BJ (cell line): Measurements from ENCODE around the gene PLK1. TPM values are rescaled to one million over a fixed set of nuclear protein-coding genes. Genes with fewer than 3 reads are reported as not detected.
"Not testable (repeated sequence)": the region's sequence is repeated elsewhere in the genome, so short reads cannot be mapped to it uniquely, and the experiment has no call there.

Experiments used
- CTCF ChIA-PET: fragments of 350-600 bp; formaldehyde crosslinking; extraction: SDS; loops from one replicate; lab custom pipeline; 2021; ENCODE audit warnings: antibody characterized with exemption, inconsistent platforms; lab: Yijun Ruan, JAX
- POLR2A ChIA-PET: fragments of 300-600 bp; sonication (Branson Sonifier 250); formaldehyde crosslinking; extraction: SDS; loops from one replicate; lab custom pipeline; 2021; ENCODE audit warnings: antibody characterized with exemption; lab: Charles Lee
- DNase-seq: peaks from one replicate; pipeline ENCODE4 v3.0.0-alpha.2; 2011; ENCODE audit warnings: low read depth
- H3K27me3 ChIP-seq: 2 replicates; pipeline ENCODE4 v1.6.0; 2011; ENCODE audit warnings: low read length; ENCODE audit not compliant: control insufficient read depth, insufficient read depth
- H3K36me3 ChIP-seq: 2 replicates; pipeline ENCODE4 v1.5.1; 2011; ENCODE audit warnings: low read length; ENCODE audit not compliant: control insufficient read depth, insufficient read depth
- H3K4me3 ChIP-seq: 2 replicates; pipeline ENCODE4 v1.5.1; 2011; ENCODE audit warnings: low read depth, mild to moderate bottlenecking, control low read depth, low read length
- polyA plus RNA-seq: library from polyadenylated mRNA; depleted of rRNA; stranded (reverse); fragments of >200 nt; gene quantifications from 2 replicates; pipeline ENCODE4 v1.2.3, GENCODE V29; 2011
- TF ChIP-seq, protein P1 (sequence below): IDR thresholded peaks from 2 replicates; pipeline ENCODE4 v1.5.1; 2011; ENCODE audit warnings: low read depth, mild to moderate bottlenecking, control low read depth, inconsistent platforms, low read length, moderate library complexity; ENCODE audit not compliant: insufficient read depth

The PLK1 gene
- polyA plus RNA-seq, 1 experiment, result 54.0 TPM

DNA sequence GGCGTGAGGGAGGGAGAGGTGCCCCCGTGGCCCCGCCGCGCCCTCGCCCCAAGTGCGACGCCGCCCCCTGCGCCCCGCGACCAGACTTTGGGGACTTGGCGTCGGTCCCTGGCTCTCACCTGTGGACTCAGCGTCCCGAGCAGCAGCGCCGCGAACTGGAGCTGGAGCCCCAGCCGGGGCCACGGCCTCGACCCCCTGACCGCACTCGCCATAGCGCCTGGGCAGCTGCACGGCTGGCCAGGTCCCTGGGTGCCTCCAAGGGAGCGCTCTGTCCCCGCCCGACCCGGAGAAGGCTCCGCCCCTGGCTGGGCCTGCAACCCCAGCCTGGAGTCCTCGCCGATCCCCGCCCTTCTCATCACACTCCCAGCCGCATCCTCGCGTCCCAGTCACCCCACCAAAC, 34.3 kb downstream of the PLK1 start, which contains the start of gene ERN2:
ERN2 (minus strand) TSS at position 247 of the 400 bp plus-strand sequence; CDS start at position 212, 35 bp downstream.
- CTCF ChIA-PET, result interaction anchor here (1.4 kb wide), 1 partner anchor 15 kb away, joined by 6 read pairs; no protein-coding TSS in a partner anchor
- H3K27me3 ChIP-seq, result peaks cover 13% of the 10 kb centered on the region
- no peaks in the 10 kb centered on the region for H3K36me3 ChIP-seq
- no peak for DNase-seq
- no peak within 1 kb of the TSS for H3K4me3 ChIP-seq
- TF ChIP-seq, protein P1, sequence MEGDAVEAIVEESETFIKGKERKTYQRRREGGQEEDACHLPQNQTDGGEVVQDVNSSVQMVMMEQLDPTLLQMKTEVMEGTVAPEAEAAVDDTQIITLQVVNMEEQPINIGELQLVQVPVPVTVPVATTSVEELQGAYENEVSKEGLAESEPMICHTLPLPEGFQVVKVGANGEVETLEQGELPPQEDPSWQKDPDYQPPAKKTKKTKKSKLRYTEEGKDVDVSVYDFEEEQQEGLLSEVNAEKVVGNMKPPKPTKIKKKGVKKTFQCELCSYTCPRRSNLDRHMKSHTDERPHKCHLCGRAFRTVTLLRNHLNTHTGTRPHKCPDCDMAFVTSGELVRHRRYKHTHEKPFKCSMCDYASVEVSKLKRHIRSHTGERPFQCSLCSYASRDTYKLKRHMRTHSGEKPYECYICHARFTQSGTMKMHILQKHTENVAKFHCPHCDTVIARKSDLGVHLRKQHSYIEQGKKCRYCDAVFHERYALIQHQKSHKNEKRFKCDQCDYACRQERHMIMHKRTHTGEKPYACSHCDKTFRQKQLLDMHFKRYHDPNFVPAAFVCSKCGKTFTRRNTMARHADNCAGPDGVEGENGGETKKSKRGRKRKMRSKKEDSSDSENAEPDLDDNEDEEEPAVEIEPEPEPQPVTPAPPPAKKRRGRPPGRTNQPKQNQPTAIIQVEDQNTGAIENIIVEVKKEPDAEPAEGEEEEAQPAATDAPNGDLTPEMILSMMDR, result no peak
- POLR2A ChIA-PET, result no interaction called here

DNA sequence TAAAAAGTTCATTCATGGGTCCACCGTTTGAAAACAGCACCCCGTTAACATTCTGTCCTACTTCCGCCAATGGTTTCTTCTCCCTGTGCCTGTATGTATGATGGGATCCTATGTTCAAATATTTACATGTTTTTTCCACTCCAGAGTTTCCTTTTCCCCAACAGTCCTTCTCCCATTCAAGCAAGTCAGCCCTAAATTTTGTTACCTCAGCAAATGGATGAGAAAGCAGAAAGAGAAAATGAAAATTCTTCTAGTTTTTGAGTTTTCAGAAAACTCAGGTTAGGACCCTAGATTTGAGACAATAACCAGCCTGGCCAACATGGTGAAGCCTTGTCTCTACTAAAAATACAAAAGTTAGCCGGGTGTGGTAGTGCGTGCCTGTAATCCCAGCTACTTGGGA, 37.8 kb downstream of the PLK1 start:
- no peaks in the 10 kb centered on the region for H3K36me3 ChIP-seq
- CTCF ChIA-PET, result interaction anchor here (2.6 kb wide), 1 partner anchor 11 kb away, joined by 7 read pairs; no protein-coding TSS in a partner anchor
- peaks cover 13% of the 10 kb centered on the region for H3K27me3 ChIP-seq
- POLR2A ChIA-PET, result no interaction called here
- no peak for DNase-seq
- no peak overlapping the region for H3K4me3 ChIP-seq
- TF ChIP-seq, protein P1, result no peak

DNA sequence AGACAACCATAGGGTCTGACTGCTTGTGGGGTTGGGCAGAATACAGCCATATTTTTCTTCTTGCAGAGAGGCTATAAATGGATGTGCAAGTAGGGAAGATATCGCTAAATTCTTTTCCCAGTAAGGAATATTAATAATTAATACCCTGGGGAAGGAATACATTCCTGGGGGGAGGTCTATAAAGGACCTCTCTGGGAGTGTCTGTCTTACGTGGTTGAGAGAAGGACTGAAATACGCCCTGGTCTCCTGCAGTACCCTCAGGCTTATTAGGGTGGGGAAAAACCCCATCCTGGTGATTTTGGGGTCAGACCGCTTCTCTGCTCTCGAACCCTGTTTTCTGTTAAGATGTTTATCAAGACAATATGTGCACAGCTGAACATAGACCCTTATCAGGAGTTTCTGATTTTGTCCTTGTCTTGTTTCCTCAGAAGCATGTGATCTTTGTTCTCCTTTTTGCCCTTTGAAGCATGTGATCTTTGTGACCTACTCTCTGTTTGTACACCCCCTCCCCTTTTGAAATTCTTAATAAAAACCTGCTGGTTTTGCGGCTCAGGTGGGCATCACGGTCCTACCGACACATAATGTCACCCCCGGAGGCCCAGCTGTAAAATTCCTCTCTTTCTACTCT, 44.0 kb downstream of the PLK1 start:
- DNase-seq, H3K36me3 ChIP-seq, CTCF ChIA-PET, H3K4me3 ChIP-seq, POLR2A ChIA-PET, H3K27me3 ChIP-seq: not testable (repeated sequence)

DNA sequence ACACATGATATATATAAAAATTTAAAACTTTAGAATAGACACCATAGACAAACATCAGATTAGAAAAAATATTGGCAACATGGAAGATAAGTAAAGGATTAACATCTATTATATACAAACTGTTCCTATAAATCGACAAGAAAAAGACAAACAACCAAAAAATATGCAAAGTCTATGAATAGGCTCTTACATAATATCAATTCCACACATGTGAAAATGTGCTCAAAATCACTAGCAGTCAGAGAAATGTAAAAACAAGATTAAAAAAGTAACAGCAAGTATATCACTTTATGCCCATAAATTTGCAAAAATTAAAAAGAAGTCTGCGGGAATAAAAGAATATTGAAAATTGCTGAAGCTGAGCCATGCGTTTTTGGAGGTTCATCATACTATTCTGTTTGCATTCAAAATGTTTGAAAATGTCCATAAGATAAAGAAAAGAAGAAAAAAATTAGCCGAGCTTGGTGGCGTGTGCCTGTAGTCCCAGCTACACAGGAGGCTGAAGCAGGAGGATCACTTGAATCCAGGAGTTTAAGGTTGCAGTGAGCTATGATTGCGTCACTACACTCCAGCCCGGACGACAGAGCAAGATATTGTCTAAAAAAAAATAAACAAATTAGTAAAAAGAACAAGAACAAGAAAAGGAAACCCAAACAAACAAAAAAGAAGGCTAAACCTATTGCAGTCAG, 45.6 kb downstream of the PLK1 start:
- POLR2A ChIA-PET, result no interaction called here
- CTCF ChIA-PET, result no interaction called here
- TF ChIP-seq, protein P1, result no peak
- Histone ChIP-seq H3K27me3 (no peaks in the 10 kb centered on the region), H3K36me3 (no peaks in the 10 kb centered on the region), H3K4me3 (no peak overlapping the region)
- no peak for DNase-seq

DNA sequence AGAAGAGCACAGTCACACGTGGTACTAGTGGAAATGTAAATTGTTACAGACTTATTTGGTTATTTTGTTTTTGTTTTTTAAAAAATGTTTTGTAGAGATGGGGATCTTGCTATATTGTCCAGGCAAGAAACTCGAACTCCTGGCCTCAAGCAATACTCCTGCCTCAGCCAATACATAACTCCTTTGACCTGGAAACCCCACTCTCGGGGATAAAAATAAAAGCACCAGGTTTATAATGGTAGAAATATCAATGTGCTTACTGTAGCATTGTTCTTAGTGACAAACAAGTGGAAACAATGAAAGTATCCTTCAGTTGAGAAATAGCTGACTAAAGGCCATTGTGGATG, 46.1 kb downstream of the PLK1 start:
- ChIA-PET POLR2A (no interaction called here), CTCF (no interaction called here)
- no peak for DNase-seq
- TF ChIP-seq, protein P1, result no peak
- H3K27me3 ChIP-seq, result no peaks in the 10 kb centered on the region
- no peaks in the 10 kb centered on the region for H3K36me3 ChIP-seq
- no peak overlapping the region for H3K4me3 ChIP-seq
